GM19043 (cell line): ENCODE measurements around the gene DSCAM.

Experiments used
- ATAC-seq: cut with Tn5 transposase; IDR thresholded peaks from one replicate; pipeline ENCODE4 v1.9.1; 2021; ENCODE audit warnings: low read depth; ENCODE audit not compliant: unreplicated experiment

The DSCAM gene

GRCh38 chr21:40422896-40423635 is 423.9 kb downstream of the DSCAM start:
- ATAC-seq = no peak

- no peak for ATAC-seq
Observed at GRCh38 chr21:40421121-40421520, 425.8 kb downstream of the DSCAM start.

- ATAC-seq = no peak
Observed at GRCh38 chr21:40416572-40416971, 430.4 kb downstream of the DSCAM start.

- no peak for ATAC-seq
Observed at GRCh38 chr21:40408561-40408960, 438.4 kb downstream of the DSCAM start.

- ATAC-seq = no peak
Observed at GRCh38 chr21:40404396-40404800, 442.6 kb downstream of the DSCAM start.

- ATAC-seq = no peak
Observed at GRCh38 chr21:40402884-40403582, 443.9 kb downstream of the DSCAM start.

GRCh38 chr21:40395732-40396131 is 451.2 kb downstream of the DSCAM start:
- ATAC-seq = no peak

GRCh38 chr21:40393066-40393465 is 453.9 kb downstream of the DSCAM start:
- no peak for ATAC-seq

GRCh38 chr21:40388046-40388445 is 458.9 kb downstream of the DSCAM start:
- no peak for ATAC-seq

GRCh38 chr21:40386981-40387747 is 459.8 kb downstream of the DSCAM start:
- ATAC-seq = no peak

GRCh38 chr21:40386294-40386911 is 460.6 kb downstream of the DSCAM start:
- no peak for ATAC-seq

- ATAC-seq = no peak
Observed at GRCh38 chr21:40385883-40386282, 461.1 kb downstream of the DSCAM start.

GRCh38 chr21:40383951-40384350 is 463.0 kb downstream of the DSCAM start:
- ATAC-seq = no peak

GRCh38 chr21:40381111-40381510 is 465.8 kb downstream of the DSCAM start:
- ATAC-seq = no peak

- no peak for ATAC-seq
Observed at GRCh38 chr21:40379881-40380810, 466.8 kb downstream of the DSCAM start.

GRCh38 chr21:40377135-40377534 is 469.8 kb downstream of the DSCAM start:
- ATAC-seq = no peak

GRCh38 chr21:40373761-40374160 is 473.2 kb downstream of the DSCAM start:
- ATAC-seq = no peak

- ATAC-seq = no peak
Observed at GRCh38 chr21:40372506-40372905, 474.5 kb downstream of the DSCAM start.

GRCh38 chr21:40371329-40371728 is 475.6 kb downstream of the DSCAM start:
- ATAC-seq = no peak

- no peak for ATAC-seq
Observed at GRCh38 chr21:40356644-40357043, 490.3 kb downstream of the DSCAM start.
